PC-3 (cell line): ENCODE data around the gene PLD4. TPM values are rescaled to one million over a fixed set of nuclear protein-coding genes. Genes with fewer than 3 reads are reported as not detected.
"Not testable (repeated sequence)": the region's sequence is repeated elsewhere in the genome, so short reads cannot be mapped to it uniquely, and the experiment has no call there.

Source experiments
- ATAC-seq: fragments of 200-7000 bp; cut with Tn5 transposase; 2 replicates; pipeline ENCODE4 v1.9.1; 2020; ENCODE audit warnings: mild to moderate bottlenecking, moderate library complexity
- BruUV-seq: library from RNA; stranded (reverse); fragments of 400-500 nt; replicated peaks from 2 replicates; lab custom pipeline; 2021; lab: Mats Ljungman, UMichigan
- CTCF ChIA-PET: fragments of 300-600 bp; sonication (Branson Sonifier 250); formaldehyde crosslinking; loops from one replicate; lab custom pipeline; 2022; ENCODE audit warnings: antibody characterized with exemption; lab: Charles Lee
- POLR2A ChIA-PET: fragments of 300-600 bp; sonication (Branson Sonifier 250); formaldehyde crosslinking; loops from one replicate; lab custom pipeline; 2022; ENCODE audit warnings: antibody characterized with exemption; ENCODE audit not compliant: unreplicated experiment; lab: Charles Lee
- DNase-seq: peaks from one replicate; pipeline ENCODE4 v3.0.0-alpha.2; 2015
- H2AFZ ChIP-seq: fragments of 300-600 bp; sonication (generic); 2 replicates; pipeline ENCODE4 v1.6.0; 2016; ENCODE audit warnings: antibody characterized with exemption, low read length
- H3F3A ChIP-seq: fragments of 300-600 bp; sonication (generic); one replicate; pipeline ENCODE4 v1.6.0; 2017; ENCODE audit warnings: antibody characterized with exemption, low read length, control low read depth, mild to moderate bottlenecking; ENCODE audit not compliant: unreplicated experiment
- H3K27ac ChIP-seq: fragments of 300-600 bp; sonication (generic); 2 replicates; pipeline ENCODE4 v1.5.1; 2016; ENCODE audit warnings: mild to moderate bottlenecking, low read length
- H3K27me3 ChIP-seq: fragments of 300-600 bp; sonication (generic); 2 replicates; pipeline ENCODE4 v1.6.1; 2016; ENCODE audit warnings: low read length, mixed read lengths
- H3K36me3 ChIP-seq: fragments of 300-600 bp; sonication (generic); 2 replicates; pipeline ENCODE4 v1.6.1; 2016; ENCODE audit warnings: low read depth, mixed run types, low read length, mixed read lengths
- H3K4me1 ChIP-seq: fragments of 300-600 bp; sonication (generic); 2 replicates; pipeline ENCODE4 v1.5.1; 2016; ENCODE audit warnings: low read length; ENCODE audit not compliant: insufficient read depth
- H3K4me2 ChIP-seq: fragments of 300-600 bp; sonication (generic); 2 replicates; pipeline ENCODE4 v1.6.0; 2016; ENCODE audit warnings: low read length
- H3K4me3 ChIP-seq: fragments of 300-600 bp; sonication (generic); 2 replicates; pipeline ENCODE4 v1.5.1; 2016; ENCODE audit warnings: mild to moderate bottlenecking, low read length, mixed read lengths
- H3K79me2 ChIP-seq: fragments of 300-600 bp; sonication (generic); 2 replicates; pipeline ENCODE4 v1.6.1; 2017; ENCODE audit warnings: low read length, mixed read lengths
- H3K9ac ChIP-seq: fragments of 300-600 bp; sonication (generic); 2 replicates; pipeline ENCODE4 v1.6.0; 2016; ENCODE audit warnings: mild to moderate bottlenecking, low read length
- H3K9me2 ChIP-seq: fragments of 300-600 bp; sonication (generic); replicated peaks from 2 replicates; pipeline ENCODE4 v1.6.1; 2016; ENCODE audit warnings: mixed run types, low read length, mixed read lengths
- H3K9me3 ChIP-seq: fragments of 300-600 bp; sonication (generic); 2 replicates; pipeline ENCODE4 v1.6.1; 2016; ENCODE audit warnings: low read length, mixed read lengths
- H4K20me1 ChIP-seq: fragments of 300-600 bp; sonication (generic); 2 replicates; pipeline ENCODE4 v1.6.1; 2016; ENCODE audit warnings: low read length, mixed read lengths
- EZH2 ChIP-seq: fragments of 300-600 bp; sonication (generic); IDR thresholded peaks from one replicate; pipeline ENCODE4 v1.6.1; 2017; ENCODE audit warnings: antibody characterized with exemption, mild to moderate bottlenecking, low read length; ENCODE audit not compliant: unreplicated experiment
- EZH2phosphoT487 ChIP-seq: fragments of 300-600 bp; sonication (generic); IDR thresholded peaks from 2 replicates; pipeline ENCODE4 v1.6.1; 2018; ENCODE audit warnings: mild to moderate bottlenecking, antibody characterized with exemption, low read length, borderline replicate concordance
- intact Hi-C: fragments of 100-400 bp; cut with micrococcal nuclease; formaldehyde crosslinking; loops from 2 replicates; pipeline ENCODE4 v1.9.0; 2023
- total RNA-seq: library from RNA; depleted of rRNA; stranded (reverse); fragments of >200 nt; gene quantifications from 2 replicates; pipeline ENCODE4 v1.2.3, GENCODE V29; 2014
- TF ChIP-seq, protein P1 (sequence below): fragments of 300-600 bp; sonication (generic); conservative IDR thresholded peaks from 2 replicates; pipeline ENCODE4 v1.5.1; 2017; ENCODE audit warnings: antibody characterized with exemption, low read depth, mild to moderate bottlenecking, low read length

The PLD4 gene
- total RNA-seq, 1 experiment from 2014 or later, result 0.04 TPM

DNA sequence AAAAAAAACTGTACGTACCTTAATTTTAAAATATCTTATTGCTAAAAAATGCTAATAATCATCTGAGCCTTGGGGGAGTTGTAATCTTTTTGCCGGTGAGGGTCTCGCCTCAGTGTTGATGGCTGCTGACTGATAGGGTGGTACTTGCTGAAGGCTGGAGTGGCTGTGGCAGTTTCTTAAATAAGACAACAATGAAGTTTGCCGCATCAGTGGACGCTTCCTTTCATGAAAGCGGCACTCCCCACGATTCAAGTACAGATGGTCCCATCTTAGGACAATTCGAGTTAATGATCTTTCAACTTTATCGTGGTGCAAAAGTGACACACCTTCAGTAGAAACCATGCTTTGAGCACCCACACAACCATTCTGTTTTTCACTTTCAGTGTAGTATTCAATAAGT lies 7.6 kb upstream of the PLD4 start:
- Histone ChIP-seq H3K4me2 (no peak overlapping the region), H3K9ac (no peak overlapping the region), H3K79me2 (no peaks in the 10 kb centered on the region), H4K20me1 (no peaks in the 10 kb centered on the region), H2AFZ (no peak overlapping the region), H3K9me2 (no peaks in the 10 kb centered on the region), H3K4me1 (no peaks in the 10 kb centered on the region), H3K27me3 (no peaks in the 10 kb centered on the region), H3K4me3 (no peak overlapping the region), H3K27ac (no peak overlapping the region), H3F3A (no peaks in the 10 kb centered on the region), H3K36me3 (no peaks in the 10 kb centered on the region), H3K9me3 (no peaks in the 10 kb centered on the region)
- intact Hi-C loops, result no loop called here
- TF ChIP-seq, protein P1, sequence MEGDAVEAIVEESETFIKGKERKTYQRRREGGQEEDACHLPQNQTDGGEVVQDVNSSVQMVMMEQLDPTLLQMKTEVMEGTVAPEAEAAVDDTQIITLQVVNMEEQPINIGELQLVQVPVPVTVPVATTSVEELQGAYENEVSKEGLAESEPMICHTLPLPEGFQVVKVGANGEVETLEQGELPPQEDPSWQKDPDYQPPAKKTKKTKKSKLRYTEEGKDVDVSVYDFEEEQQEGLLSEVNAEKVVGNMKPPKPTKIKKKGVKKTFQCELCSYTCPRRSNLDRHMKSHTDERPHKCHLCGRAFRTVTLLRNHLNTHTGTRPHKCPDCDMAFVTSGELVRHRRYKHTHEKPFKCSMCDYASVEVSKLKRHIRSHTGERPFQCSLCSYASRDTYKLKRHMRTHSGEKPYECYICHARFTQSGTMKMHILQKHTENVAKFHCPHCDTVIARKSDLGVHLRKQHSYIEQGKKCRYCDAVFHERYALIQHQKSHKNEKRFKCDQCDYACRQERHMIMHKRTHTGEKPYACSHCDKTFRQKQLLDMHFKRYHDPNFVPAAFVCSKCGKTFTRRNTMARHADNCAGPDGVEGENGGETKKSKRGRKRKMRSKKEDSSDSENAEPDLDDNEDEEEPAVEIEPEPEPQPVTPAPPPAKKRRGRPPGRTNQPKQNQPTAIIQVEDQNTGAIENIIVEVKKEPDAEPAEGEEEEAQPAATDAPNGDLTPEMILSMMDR, result no peak
- no peak for TF ChIP-seq EZH2
- TF ChIP-seq EZH2phosphoT487, result no peak
- BruUV-seq, result no TSS peak
- no peak for ATAC-seq
- DNase-seq, result no peak
- ChIA-PET CTCF (no interaction called here), POLR2A (no interaction called here)

DNA sequence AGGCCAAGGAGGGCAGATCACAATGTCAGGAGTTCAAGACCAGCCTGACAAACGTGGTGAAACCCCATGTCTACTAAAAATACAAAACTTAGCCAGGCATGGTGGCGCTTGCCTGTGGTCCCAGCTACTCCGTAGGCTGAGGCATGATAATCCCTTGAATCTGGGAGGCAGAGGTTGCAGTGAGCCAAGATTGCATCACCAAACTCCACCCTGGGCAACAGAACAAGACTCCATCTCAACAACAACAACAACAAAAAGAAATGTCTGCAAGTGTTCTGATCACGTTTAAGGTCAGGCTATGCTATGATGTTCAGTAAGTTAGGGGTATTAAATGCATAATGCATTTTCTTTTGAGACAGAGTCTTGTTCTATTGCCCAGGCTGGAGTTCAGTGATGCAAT lies 6.7 kb upstream of the PLD4 start:
- H2AFZ ChIP-seq, result no peak overlapping the region
- POLR2A ChIA-PET, result no interaction called here
- H3K79me2 ChIP-seq, result no peaks in the 10 kb centered on the region
- no peaks in the 10 kb centered on the region for H3K4me1 ChIP-seq
- H3K9me2 ChIP-seq, result no peaks in the 10 kb centered on the region
- no peak overlapping the region for H3K9ac ChIP-seq
- intact Hi-C loops, result no loop called here
- no peak for TF ChIP-seq EZH2phosphoT487
- no peaks in the 10 kb centered on the region for H3F3A ChIP-seq
- ATAC-seq, result no peak
- H3K27ac ChIP-seq, result no peak overlapping the region
- H4K20me1 ChIP-seq, result no peaks in the 10 kb centered on the region
- no TSS peak for BruUV-seq
- DNase-seq, result no peak
- no peaks in the 10 kb centered on the region for H3K36me3 ChIP-seq
- no peak overlapping the region for H3K4me3 ChIP-seq
- no peaks in the 10 kb centered on the region for H3K9me3 ChIP-seq
- CTCF ChIA-PET, result no interaction called here
- H3K4me2 ChIP-seq, result no peak overlapping the region
- no peaks in the 10 kb centered on the region for H3K27me3 ChIP-seq

DNA sequence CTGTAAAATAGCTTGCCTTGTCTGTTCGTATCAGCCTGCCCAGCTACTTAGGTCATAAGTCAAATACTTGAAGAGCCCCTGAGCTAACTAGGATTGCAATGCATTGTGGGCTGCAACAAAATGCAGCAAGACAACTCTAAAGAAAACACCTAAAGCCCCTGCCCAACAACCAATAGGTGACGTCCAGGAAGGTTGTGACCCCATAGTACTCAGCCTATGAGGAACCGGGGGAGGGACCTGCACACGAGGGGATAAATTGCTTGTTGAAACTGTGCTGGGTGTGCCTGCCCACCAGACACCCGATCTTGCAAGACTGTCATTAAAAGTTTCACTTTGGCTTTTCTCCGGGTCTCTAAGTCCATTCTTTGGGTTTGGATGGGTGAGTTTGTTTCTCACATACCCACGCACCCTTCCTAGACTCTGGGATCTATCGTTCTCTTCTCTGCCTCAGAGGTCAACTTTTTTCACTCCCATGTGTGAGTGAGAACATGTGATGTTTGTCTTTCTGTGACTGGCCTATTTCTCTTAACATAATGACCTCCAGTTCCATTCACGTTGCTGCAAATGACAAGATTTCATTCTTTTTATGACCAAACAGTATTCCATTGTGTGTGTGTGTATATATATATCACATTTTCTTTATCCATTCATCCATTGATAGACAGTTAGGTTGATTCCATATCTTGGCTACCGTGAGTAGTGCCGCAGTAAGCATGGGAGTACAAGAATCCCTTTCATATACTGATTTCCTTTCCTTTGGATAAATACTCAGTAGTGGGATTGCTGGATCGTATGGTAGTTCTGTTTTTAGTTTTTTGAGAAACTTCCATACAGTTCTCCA lies 5.3 kb upstream of the PLD4 start:
- H2AFZ ChIP-seq, H3K4me1 ChIP-seq, H3K9ac ChIP-seq, CTCF ChIA-PET, H3F3A ChIP-seq, DNase-seq, H3K36me3 ChIP-seq, H3K9me3 ChIP-seq, H3K9me2 ChIP-seq, intact Hi-C loops, BruUV-seq, ATAC-seq, H3K27me3 ChIP-seq, H3K27ac ChIP-seq, H3K4me2 ChIP-seq, POLR2A ChIA-PET, H4K20me1 ChIP-seq, H3K79me2 ChIP-seq, H3K4me3 ChIP-seq: not testable (repeated sequence)

DNA sequence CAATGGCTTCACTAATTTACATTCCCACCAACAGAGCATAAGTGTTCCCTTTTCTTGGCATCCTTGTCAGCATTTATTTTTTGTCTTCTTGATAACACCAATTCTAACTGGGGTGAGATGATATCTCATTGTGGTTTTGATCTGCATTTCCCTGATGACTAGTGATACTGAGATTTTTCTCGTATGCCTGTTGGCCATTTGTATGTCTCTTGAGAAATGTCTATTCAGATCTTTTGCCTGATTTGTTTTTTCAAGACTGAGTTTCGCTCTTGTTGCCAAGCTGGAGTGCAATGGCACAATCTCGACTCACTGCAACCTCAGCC lies 4.7 kb upstream of the PLD4 start:
- Histone ChIP-seq H3K27me3 (no peaks in the 10 kb centered on the region), H3K9me3 (no peaks in the 10 kb centered on the region), H3K79me2 (no peaks in the 10 kb centered on the region), H3K4me2 (no peak overlapping the region), H4K20me1 (no peaks in the 10 kb centered on the region), H3K4me3 (no peak overlapping the region), H3F3A (no peaks in the 10 kb centered on the region), H3K9me2 (no peaks in the 10 kb centered on the region), H3K36me3 (no peaks in the 10 kb centered on the region), H3K9ac (no peak overlapping the region), H3K4me1 (no peaks in the 10 kb centered on the region), H3K27ac (no peak overlapping the region), H2AFZ (no peak overlapping the region)
- ChIA-PET CTCF (no interaction called here), POLR2A (no interaction called here)
- TF ChIP-seq, protein P1, result no peak
- no peak for TF ChIP-seq EZH2
- no peak for TF ChIP-seq EZH2phosphoT487
- BruUV-seq, result no TSS peak
- DNase-seq (no peak), ATAC-seq (no peak)
- intact Hi-C loops, result no loop called here
